ENCODE data around the gene ECHDC3. TPM values are rescaled to one million over a fixed set of nuclear protein-coding genes. Genes with fewer than 3 reads are reported as not detected.

Gene ECHDC3
- total and polyA plus RNA-seq, 10 of the 15 experiments (the other 5 are each of a cell fraction or from before 2014, with no cell fraction given): 0.16 to 10.0 (median 6.0) TPM

GRCh38 chr10:11698691-11699549 lies 43.3 kb upstream of the ECHDC3 start (continued):
- no peak for TF ChIP-seq ZBTB4 (CRISPR knock-in tag; IDR thresholded peaks at IDR 0.05)
- 0 out of 2 replicates have a peak, but pooled peaks have one; percentile 25 for TF ChIP-seq EED (IDR thresholded peaks at IDR 0.05; ENCODE audit: low read depth)
- no peak for TF ChIP-seq NR2C2 (IDR thresholded peaks at IDR 0.05; ENCODE audit: borderline replicate concordance, control insufficient read depth, insufficient read length, low read depth)
- TF ChIP-seq CBX5 (IDR thresholded peaks at IDR 0.05; ENCODE audit: low read depth): no peak
- TF ChIP-seq CREB1 (IDR thresholded peaks at IDR 0.05; ENCODE audit: low read depth): 0 out of 2 replicates have a peak, but pooled peaks have one; percentile 35
- TF ChIP-seq TCF3 (IDR thresholded peaks at IDR 0.05; ENCODE audit: borderline replicate concordance, insufficient read depth, low read depth, low read length): no peak
- peak; percentile 88; the same call in 1 of the 2 replicates for TF ChIP-seq IRF4 (IDR thresholded peaks at IDR 0.05; ENCODE audit: low read depth, low read length)
- TF ChIP-seq MLLT1 (IDR thresholded peaks at IDR 0.05): no peak
- TF ChIP-seq IKZF2 (IDR thresholded peaks at IDR 0.05): peak; percentile 49 to 82; a peak in 3 of 4 replicates
- TF ChIP-seq ZNF217 (IDR thresholded peaks at IDR 0.05): peak; percentile 77
- TF ChIP-seq SKIL (IDR thresholded peaks at IDR 0.05; ENCODE audit: low read depth, poor library complexity, severe bottlenecking): peak; percentile 72
- TF ChIP-seq STAT1 (conservative IDR thresholded peaks at IDR 0.05): no peak
- TF ChIP-seq NFIC (IDR thresholded peaks at IDR 0.05; ENCODE audit: low read depth, low read length): peak; percentile 87
- TF ChIP-seq TAF1 (IDR thresholded peaks at IDR 0.05; ENCODE audit: borderline replicate concordance, low read depth, low read length): no peak
- TF ChIP-seq POU2F2 (IDR thresholded peaks at IDR 0.05; ENCODE audit: borderline replicate concordance, low read depth, low read length): 0 out of 3 replicates have a peak, but pooled peaks have one; percentile 20
- no peak for TF ChIP-seq POLR2A (IDR thresholded peaks at IDR 0.05; ENCODE audit: low read depth, low read length)
- TF ChIP-seq FOXM1 (IDR thresholded peaks at IDR 0.05; ENCODE audit: low read depth, low read length): peak; percentile 73; the same call in 1 of the 2 replicates
- TF ChIP-seq BMI1 (IDR thresholded peaks at IDR 0.05; ENCODE audit: borderline replicate concordance): peak; percentile 71
- TF ChIP-seq ZBTB11 (CRISPR knock-in tag; IDR thresholded peaks at IDR 0.05): no peak
